Measurements from ENCODE around the gene PRKN.

DNA sequence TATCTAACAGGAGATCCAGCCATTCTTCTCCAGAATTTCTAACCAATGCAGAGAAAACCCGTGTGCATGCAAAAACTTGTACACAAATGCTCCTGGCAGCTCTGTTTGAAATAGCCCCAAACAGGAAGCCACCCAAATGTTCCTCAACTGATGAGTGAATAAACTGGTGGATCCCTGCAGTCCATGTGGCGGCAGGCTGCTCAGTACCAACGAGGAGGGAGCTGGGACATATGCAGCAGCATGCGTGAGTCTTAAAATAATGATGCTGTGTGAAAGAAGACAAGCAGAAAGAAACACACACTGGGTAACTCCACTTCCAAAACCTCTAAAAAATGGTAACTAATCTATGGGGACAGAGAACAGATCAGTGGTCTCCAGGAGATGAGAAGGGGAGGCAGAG is 911.6 kb downstream of the PRKN start:
- TF ChIP-seq SNAI2 (CRISPR knock-in tag; IDR thresholded peaks at IDR 0.05) (no peak), ZNF70 (CRISPR knock-in tag; IDR thresholded peaks at IDR 0.05) (no peak), OSR1 (CRISPR knock-in tag; IDR thresholded peaks at IDR 0.05) (no peak), BACH2 (CRISPR knock-in tag; IDR thresholded peaks at IDR 0.05; ENCODE audit: borderline replicate concordance) (no peak), ZNF8 (CRISPR knock-in tag; IDR thresholded peaks at IDR 0.05) (no peak), ZFP30 (CRISPR knock-in tag; IDR thresholded peaks at IDR 0.05) (no peak), ZFP3 (CRISPR knock-in tag; IDR thresholded peaks at IDR 0.05) (no peak), PPARA (CRISPR knock-in tag; IDR thresholded peaks at IDR 0.05; ENCODE audit: borderline replicate concordance) (no peak), TOX (CRISPR knock-in tag; IDR thresholded peaks at IDR 0.05; ENCODE audit: borderline replicate concordance) (no peak), RARB (CRISPR knock-in tag; IDR thresholded peaks at IDR 0.05) (no peak), ZC3H10 (CRISPR knock-in tag; IDR thresholded peaks at IDR 0.05) (no peak)
- TF ChIP-seq, protein P1, sequence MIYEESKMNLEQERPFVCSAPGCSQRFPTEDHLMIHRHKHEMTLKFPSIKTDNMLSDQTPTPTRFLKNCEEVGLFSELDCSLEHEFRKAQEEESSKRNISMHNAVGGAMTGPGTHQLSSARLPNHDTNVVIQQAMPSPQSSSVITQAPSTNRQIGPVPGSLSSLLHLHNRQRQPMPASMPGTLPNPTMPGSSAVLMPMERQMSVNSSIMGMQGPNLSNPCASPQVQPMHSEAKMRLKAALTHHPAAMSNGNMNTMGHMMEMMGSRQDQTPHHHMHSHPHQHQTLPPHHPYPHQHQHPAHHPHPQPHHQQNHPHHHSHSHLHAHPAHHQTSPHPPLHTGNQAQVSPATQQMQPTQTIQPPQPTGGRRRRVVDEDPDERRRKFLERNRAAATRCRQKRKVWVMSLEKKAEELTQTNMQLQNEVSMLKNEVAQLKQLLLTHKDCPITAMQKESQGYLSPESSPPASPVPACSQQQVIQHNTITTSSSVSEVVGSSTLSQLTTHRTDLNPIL (CRISPR knock-in tag; IDR thresholded peaks at IDR 0.05; ENCODE audit: low read depth), result no peak
- TF ChIP-seq, protein P2, sequence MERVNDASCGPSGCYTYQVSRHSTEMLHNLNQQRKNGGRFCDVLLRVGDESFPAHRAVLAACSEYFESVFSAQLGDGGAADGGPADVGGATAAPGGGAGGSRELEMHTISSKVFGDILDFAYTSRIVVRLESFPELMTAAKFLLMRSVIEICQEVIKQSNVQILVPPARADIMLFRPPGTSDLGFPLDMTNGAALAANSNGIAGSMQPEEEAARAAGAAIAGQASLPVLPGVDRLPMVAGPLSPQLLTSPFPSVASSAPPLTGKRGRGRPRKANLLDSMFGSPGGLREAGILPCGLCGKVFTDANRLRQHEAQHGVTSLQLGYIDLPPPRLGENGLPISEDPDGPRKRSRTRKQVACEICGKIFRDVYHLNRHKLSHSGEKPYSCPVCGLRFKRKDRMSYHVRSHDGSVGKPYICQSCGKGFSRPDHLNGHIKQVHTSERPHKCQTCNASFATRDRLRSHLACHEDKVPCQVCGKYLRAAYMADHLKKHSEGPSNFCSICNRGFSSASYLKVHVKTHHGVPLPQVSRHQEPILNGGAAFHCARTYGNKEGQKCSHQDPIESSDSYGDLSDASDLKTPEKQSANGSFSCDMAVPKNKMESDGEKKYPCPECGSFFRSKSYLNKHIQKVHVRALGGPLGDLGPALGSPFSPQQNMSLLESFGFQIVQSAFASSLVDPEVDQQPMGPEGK (CRISPR knock-in tag; IDR thresholded peaks at IDR 0.05; ENCODE audit: borderline replicate concordance), result no peak
- TF ChIP-seq, protein P3, sequence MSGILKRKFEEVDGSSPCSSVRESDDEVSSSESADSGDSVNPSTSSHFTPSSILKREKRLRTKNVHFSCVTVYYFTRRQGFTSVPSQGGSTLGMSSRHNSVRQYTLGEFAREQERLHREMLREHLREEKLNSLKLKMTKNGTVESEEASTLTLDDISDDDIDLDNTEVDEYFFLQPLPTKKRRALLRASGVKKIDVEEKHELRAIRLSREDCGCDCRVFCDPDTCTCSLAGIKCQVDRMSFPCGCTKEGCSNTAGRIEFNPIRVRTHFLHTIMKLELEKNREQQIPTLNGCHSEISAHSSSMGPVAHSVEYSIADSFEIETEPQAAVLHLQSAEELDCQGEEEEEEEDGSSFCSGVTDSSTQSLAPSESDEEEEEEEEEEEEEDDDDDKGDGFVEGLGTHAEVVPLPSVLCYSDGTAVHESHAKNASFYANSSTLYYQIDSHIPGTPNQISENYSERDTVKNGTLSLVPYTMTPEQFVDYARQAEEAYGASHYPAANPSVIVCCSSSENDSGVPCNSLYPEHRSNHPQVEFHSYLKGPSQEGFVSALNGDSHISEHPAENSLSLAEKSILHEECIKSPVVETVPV (CRISPR knock-in tag; IDR thresholded peaks at IDR 0.05), result no peak

Measured in SK-N-SH treated with all-trans-retinoic acid at 6 μM for 48 hours (cell line).